Daoy (cell line): Measurements from ENCODE around the gene ESPL1. TPM values are rescaled to one million over a fixed set of nuclear protein-coding genes. Genes with fewer than 3 reads are reported as not detected.

Experiments
- DNase-seq: peaks from one replicate; pipeline ENCODE4 v3.0.0-alpha.2; 2015; ENCODE audit warnings: low read depth
- total RNA-seq: library from RNA; depleted of rRNA; stranded (reverse); fragments of >200 nt; shearing (Covaris generic); gene quantifications from 2 replicates; pipeline ENCODE4 v1.2.3, GENCODE V29; 2014; rRNA removed

ESPL1 gene
- total RNA-seq: 29.0 and 31.6 TPM in 2 replicates

GRCh38 chr12:53267999-53268629 lies at the start of gene ESPL1:
Gene ESPL1, plus strand, starts transcription at chr12:53268299. Its CDS starts 468 bp downstream, at chr12:53268767.
- peak; percentile 91 for DNase-seq

DNA sequence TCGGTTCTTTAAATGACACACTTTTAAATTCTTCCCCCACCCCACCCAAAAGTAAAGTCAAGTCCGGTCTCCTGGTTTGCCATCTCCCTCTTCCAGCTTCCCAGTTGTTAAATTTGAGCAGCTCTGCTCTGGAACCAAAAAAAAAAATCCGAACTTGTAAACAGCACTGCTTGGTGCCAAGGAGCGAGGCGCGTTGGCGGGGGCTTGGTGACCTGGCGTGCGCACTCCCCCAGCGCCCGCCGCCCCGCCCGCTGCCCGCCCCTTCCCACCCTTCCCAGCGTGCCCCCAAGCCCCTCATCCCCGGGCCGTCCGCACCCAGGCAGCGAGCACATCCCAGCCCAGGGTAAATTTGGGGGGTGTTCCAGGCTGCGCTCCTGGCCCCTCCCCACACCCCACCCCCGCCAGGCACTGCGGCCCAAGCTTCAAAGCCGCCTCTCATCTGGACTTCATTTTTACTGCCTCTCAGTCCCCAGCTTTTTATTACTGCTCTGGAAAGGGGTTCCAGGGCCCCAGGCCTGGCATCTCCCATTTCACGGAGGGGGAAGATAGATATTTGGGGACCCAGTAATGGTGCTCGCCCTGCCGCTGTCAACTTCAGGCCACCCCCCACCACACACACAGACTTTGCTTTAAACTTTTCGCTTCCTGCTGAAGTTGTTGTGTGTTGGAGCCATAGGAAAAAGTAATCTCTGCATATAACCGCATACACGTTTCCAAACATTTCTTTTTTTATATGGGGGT lies 49.4 kb upstream of the ESPL1 start:
- DNase-seq: no peak

DNA sequence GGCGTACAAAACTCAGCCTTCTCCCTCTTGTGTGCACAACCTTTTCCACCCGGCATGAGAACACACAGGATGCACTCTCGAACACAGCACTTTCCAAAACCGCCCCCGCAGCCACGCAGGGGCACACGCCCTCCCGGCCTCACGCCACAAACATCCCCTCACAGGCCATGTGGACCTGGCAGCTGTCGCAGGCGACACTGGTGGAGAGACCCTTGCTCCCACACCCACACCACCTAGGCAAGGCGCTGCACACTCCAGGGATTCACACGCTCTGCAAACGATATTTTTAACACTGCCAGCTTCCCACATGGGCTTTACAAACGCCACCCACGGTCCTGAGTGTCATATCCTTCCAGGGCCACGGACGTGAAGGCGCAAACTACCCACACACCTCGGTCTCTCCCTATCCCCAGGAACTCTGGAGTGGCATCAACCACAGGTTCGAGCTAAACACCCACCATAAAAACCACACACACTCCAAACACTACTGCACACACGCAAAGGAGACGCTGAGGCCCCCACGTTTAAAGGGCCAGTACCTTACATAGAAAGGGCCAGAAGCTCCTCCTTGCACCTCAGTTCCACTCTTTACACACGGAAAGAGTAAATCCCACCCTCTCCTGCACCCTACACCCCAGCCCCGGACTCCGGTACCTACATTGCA lies 48.7 kb upstream of the ESPL1 start:
- peak; percentile 63 for DNase-seq

DNA sequence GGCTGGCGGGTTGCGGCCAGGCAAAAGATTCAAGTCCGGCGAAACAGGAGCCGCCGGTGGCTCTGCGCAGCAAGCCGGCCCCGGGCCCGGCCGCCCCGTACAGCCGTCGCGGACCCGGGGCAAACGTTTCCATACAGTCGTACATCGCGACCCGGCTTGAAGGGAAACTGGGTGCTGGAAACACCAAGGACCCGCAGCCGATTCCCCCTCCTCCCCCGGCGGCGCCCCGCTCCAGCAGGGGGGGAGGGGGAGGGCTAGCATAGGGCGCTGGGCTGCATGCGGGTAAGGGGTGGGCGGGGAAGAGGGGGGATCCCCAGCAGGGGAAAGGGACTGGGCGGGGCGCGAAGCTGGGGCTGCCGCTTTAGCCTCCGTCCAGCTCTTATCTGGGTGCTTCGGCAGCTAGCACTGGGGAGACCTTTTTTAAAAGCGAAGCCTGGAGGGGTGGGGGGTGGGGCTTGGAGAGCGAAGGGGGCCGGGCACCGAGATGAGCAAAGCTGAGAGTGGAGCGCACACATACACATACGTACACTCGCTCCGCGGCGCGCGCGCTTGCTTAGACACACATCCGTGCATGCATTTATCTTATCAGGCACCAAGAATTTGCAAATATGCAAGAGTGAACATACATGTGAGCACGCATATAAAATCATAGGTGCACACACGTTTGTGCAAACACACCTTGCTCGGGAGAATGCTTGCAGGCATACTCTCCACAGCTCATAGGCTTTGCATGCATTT lies 48.0 kb upstream of the ESPL1 start:
- DNase-seq: peak; percentile 84

DNA sequence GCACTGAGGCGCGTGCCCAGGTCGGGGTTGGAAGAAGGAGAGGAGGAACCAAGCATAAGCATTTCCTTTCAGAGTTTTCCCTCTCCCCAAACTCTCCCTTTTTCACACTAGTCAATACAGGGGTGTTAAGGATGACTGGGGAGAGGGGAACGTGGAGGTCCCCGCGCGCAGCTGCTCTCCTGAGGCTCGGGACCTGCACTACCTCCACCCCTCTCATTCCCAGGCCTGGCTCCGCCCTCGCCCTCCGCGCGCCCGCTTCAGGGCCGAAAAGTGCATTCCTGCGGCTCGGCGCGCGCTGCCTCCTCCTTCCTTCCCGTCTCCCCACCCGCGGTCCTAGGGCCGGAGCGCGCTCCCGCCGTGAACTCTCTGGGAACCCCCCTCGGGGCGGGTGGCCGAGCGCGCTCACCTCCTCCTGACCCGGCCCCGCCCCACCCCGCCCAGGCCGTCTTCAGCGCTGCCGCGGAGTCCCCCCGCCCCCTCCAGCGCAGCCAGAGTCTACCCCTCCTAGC lies 47.4 kb upstream of the ESPL1 start:
- peak; percentile 97 for DNase-seq

- peak; percentile 74 for DNase-seq
These were observed 46.7 kb upstream of the ESPL1 start for GRCh38 chr12:53221203-53222080.

- DNase-seq: no peak
These were observed 45.9 kb upstream of the ESPL1 start for GRCh38 chr12:53222170-53222721.

DNA sequence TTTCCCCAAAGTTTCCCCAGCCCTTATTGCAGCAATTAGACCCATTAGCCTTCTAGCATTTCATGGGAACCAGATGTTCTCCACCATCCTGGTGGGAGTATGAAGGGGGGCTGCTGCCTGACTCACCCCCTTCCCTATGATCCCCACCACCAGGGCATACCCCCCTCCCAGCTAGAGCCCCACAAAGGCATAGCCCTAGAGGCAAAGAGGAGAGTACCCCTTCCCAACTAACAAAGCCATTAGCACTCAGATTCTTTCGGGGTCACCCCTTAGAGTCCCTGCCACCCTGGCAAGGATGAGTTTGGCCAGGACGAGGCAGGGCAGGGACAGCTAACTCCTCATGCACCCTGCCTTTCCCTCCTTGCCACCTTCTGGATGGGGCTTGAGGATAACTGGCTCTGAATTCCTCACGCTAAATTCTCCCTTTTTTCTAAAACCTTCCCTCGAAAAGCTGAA lies 45.3 kb upstream of the ESPL1 start:
- DNase-seq: no peak

DNA sequence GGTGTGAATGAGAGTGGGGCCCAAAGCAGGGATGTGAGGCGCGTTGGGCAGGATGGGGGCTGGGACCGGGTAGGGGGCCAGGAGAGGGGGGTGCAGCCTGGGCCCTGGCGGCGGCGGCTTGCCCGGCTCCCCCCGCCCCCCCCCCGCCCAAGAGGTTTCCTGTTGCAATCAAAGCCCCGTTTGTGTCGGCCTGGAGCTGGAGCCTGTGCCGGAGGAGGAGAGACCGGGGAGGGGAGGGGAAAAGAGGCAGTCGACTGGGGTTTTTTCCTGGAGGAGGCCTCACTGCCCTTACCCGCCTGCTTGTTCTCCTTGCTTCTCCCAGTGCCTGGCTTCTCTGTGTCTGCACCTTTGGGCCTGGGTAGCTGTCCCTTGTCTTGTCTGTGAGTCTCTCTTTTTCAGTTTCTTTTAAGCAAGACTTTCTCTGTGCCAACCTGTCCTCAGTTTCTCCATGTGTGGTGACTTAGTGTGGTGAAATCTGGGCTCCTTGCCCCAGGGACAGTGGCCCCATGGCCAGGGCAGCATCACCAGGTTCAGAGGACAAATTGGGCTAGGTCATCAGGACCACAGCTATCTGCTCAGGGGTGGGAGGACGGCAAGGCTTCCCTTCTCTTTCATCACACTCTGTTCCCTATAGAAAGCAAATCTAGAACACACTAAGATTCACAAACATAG lies 44.6 kb upstream of the ESPL1 start:
- DNase-seq: no peak

- no peak for DNase-seq
These were observed 43.8 kb upstream of the ESPL1 start for GRCh38 chr12:53224061-53224896.

- DNase-seq: no peak
These were observed 43.0 kb upstream of the ESPL1 start for GRCh38 chr12:53224897-53225634.

GRCh38 chr12:53225635-53226424 lies 42.3 kb upstream of the ESPL1 start:
- no peak for DNase-seq

DNA sequence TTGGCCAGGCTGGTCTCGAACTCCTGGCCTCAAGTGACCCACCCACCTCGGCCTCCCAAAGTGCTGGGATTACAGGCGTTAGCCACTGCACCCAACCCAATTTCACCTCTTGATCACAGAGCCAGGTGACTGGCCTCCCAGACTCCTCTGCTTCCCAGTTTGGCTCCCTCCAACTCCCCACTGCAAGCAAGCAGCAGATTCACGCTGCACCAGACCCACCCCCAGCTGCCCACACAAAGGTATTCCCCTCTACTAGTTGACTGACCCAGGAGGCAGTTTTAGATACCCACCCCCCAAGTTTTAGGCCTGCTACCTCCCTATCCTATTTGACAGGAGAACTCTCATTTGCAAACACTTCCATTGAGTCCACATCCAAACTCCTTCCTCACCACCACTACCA lies 41.3 kb upstream of the ESPL1 start:
- DNase-seq: no peak

GRCh38 chr12:53227341-53227740 lies 40.8 kb upstream of the ESPL1 start:
- no peak for DNase-seq

DNA sequence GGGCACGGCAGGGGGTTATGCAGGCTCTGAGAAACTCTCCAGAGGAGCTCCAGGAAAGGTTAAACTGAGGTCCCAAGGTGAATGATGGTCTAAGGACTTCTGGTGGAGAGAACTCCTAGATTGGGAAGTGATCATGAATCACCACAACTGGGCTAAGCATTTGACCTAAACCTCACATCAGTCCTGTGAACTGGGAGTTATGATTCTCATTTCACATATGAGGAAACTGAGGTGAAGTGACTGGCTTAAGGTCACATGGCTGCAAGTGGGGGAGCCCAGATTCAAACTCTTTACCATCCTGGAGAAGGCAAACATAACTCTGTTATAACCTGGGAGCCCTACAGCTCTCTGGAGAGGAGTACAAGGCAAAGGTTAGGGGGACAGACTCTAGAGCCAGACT lies 40.3 kb upstream of the ESPL1 start:
- DNase-seq: no peak

DNA sequence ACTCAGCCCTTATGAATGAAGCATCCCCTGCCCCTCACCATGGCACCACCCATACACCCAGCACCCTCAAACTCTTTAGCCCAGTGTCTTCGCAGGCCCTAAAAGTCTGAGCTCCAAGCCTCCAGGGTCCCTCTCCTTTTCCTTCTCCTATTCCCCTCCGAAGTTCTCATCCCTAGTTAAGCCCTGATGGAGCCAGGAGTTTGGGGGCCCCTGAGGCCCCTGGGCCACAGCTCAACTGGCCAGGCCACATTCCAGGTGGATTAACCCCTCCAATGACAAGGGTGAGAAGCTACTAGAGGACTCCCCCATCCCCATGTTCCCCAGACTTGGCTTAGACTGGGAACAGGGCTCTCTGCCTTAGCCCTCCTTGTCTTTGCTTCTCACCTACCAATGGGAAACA lies 38.6 kb upstream of the ESPL1 start:
- no peak for DNase-seq

DNA sequence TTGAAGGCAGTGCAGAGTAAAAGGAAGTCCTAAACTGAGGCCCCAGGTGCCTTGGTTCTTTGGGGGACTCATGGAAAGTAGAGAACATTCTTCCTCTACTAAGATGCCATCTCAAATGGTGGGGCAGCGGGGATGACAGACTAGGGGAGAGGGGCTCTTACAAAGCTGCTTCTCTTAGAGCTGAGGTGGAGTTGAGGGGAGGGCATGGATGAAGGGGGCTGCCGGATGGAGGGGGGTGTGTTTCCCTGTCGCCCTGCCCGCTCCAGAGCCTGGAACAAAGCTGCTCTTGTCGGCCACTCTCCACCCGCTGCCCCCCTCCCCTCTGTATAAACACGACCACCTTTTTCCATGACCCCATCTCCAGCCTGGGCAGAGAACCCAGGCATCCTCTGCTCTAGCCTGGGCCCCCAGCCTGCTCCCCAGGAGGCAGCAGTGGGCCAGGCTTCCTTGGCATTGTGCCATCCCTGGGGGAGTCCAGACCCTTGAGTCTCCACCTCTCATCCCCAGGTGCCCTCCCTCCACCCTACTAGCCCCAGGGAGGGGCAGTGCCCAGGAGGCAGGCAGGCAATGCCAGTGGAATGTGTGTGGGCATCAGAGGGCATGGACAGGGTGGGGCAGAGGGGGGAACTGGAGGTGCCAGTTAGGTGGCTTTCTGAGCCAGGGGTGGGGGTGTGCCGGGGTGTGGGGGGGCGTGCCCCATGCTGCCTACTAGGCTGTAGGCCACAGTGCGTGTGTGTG lies 37.8 kb upstream of the ESPL1 start:
- DNase-seq: no peak
